ENCODE data around the gene SAPCD2.

Gene SAPCD2

GRCh38 chr9:137014166-137014565 lies 56.2 kb downstream of the SAPCD2 start:
- no peak for DNase-seq

- DNase-seq = no peak
Measured at GRCh38 chr9:137013571-137013940, 56.8 kb downstream of the SAPCD2 start.

- DNase-seq = no peak
Measured at GRCh38 chr9:137012694-137013570, 57.4 kb downstream of the SAPCD2 start.

All from NCI-H526 treated with DMSO at 0.1 percent for 48 hours (cell line).